Uterus (tissue), 4 donors: ENCODE data around the gene CHMP5. TPM values are rescaled to one million over a fixed set of nuclear protein-coding genes. Genes with fewer than 3 reads are reported as not detected.

ENCODE experiments used
- DNase-seq, 2 donors: peaks; one replicate each; pipeline ENCODE4 v3.0.0-alpha.2; 2019 to 2020
- H3K27ac ChIP-seq, 2 donors: fragments of 200-600 bp; sonication (generic); 1 replicate in 1 of 2; 2 replicates in 1 of 2; pipeline ENCODE4 v1.5.1; 2016 to 2018
- H3K27me3 ChIP-seq, 2 donors: fragments of 200-600 bp; sonication (generic); one replicate each; pipeline ENCODE4 v1.5.1; 2018 to 2019; ENCODE audit warnings: control low read depth in 1 of 2
- H3K36me3 ChIP-seq, 2 donors: fragments of 200-600 bp; sonication (generic); one replicate each; pipeline ENCODE4 v1.5.1; 2019; ENCODE audit warnings: control low read depth in 1 of 2
- H3K4me1 ChIP-seq, 2 donors: fragments of 200-600 bp; sonication (generic); one replicate each; pipeline ENCODE4 v1.5.1; 2018 to 2019; ENCODE audit warnings: control low read depth in 1 of 2
- H3K4me3 ChIP-seq, 2 donors: fragments of 200-600 bp; sonication (generic); 1 replicate in 1 of 2; 2 replicates in 1 of 2; pipeline ENCODE4 v1.5.1; 2018 to 2019; ENCODE audit warnings: mild to moderate bottlenecking in 1 of 2
- H3K9me3 ChIP-seq, 2 donors: fragments of 200-600 bp; sonication (generic); one replicate each; pipeline ENCODE4 v1.5.1; 2019; ENCODE audit warnings: control low read depth in 1 of 2
- POLR2A ChIP-seq, 2 donors: fragments of 450-650 bp; IDR thresholded peaks; one replicate each; pipeline ENCODE4 v1.6.1; 2016; ENCODE audit warnings: antibody characterized with exemption in 2 of 2, mild to moderate bottlenecking in 1 of 2, moderate library complexity in 1 of 2
- intact Hi-C: fragments of 100-400 bp; cut with DNase I; formaldehyde crosslinking; loops from one replicate; pipeline ENCODE4 v1.15.1; 2023; ENCODE audit warnings: low total_unique reads
- total RNA-seq, 4 donors: library from RNA; depleted of rRNA in 3 of 4; stranded (reverse); fragments of >200 nt in 3 of 4; gene quantifications; one replicate each; pipeline versions ENCODE4 v1.1.0 to v1.2.4, GENCODE V29; 2014 to 2023
- TF ChIP-seq, protein P1 (sequence below), 4 experiments: fragments of 200-600 bp in 2 of 4; fragments of 450-650 bp in 2 of 4; sonication (generic) in 2 of 4; IDR thresholded peaks; one replicate each; pipeline ENCODE4 v1.5.1; 2016 to 2019; ENCODE audit warnings: antibody characterized with exemption in 4 of 4, mild to moderate bottlenecking in 2 of 4, moderate library complexity in 1 of 4
- donor health status: DM: yes; HTN: yes; CAD: no.

CHMP5 gene
- total RNA-seq, 4 donors from 2014 or later = 53.5 to 91.7 (median 61.7) TPM

DNA sequence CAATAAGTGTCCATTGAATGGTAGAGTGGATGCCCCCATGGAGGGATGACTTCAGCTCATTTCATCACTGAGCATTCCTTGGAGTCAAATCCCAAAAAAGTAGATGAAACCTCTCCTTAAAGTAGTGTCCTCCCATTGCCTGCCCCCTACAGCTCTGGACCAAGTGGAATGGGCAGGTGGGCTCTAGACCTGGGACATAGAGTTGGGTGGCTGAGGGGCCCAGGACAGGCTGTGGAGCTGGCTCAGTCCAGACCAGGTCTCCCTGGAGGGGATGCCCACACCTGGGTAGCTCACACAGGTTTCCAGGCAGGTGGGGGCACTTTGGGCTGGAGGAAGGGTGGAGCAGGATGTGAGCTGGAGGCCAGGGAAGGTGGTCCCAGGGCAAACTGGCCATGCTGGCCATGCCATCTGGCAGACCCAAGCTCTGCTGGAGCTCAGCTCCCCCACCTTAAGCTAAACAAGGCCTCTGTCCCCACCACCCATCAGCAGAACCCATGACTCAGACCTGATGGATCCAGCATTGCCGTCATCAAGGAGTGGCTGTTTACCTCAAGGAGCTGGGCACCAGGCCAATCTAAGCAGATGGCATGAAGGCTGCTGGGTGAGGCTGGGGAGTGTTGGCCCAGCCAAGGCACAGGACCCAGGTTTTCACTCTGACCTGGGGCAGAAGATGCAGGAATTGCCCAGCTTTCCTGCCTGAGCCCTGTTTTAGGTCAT, 31.1 kb upstream of the CHMP5 start:
- TF ChIP-seq, protein P1, sequence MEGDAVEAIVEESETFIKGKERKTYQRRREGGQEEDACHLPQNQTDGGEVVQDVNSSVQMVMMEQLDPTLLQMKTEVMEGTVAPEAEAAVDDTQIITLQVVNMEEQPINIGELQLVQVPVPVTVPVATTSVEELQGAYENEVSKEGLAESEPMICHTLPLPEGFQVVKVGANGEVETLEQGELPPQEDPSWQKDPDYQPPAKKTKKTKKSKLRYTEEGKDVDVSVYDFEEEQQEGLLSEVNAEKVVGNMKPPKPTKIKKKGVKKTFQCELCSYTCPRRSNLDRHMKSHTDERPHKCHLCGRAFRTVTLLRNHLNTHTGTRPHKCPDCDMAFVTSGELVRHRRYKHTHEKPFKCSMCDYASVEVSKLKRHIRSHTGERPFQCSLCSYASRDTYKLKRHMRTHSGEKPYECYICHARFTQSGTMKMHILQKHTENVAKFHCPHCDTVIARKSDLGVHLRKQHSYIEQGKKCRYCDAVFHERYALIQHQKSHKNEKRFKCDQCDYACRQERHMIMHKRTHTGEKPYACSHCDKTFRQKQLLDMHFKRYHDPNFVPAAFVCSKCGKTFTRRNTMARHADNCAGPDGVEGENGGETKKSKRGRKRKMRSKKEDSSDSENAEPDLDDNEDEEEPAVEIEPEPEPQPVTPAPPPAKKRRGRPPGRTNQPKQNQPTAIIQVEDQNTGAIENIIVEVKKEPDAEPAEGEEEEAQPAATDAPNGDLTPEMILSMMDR (IDR thresholded peaks at IDR 0.05) = no peak
- TF ChIP-seq POLR2A (IDR thresholded peaks at IDR 0.05) = no peak
- Histone ChIP-seq H3K4me3 (no peak overlapping the region), H3K9me3 (no peaks in the 10 kb centered on the region), H3K36me3 (no peaks in the 10 kb centered on the region), H3K27ac (no peak overlapping the region), H3K27me3 (no peaks in the 10 kb centered on the region), H3K4me1 (no peaks in the 10 kb centered on the region)
- DNase-seq = no peak
- intact Hi-C loops = no loop called here

GRCh38 chr9:33234511-33235467, 30.1 kb upstream of the CHMP5 start:
- intact Hi-C loops = no loop called here

GRCh38 chr9:33236571-33236970, 28.3 kb upstream of the CHMP5 start:
- no peaks in the 10 kb centered on the region for H3K36me3 ChIP-seq
- no peak overlapping the region for H3K27ac ChIP-seq
- intact Hi-C loops = no loop called here
- DNase-seq = no peak
- H3K27me3 ChIP-seq = no peaks in the 10 kb centered on the region
- no peaks in the 10 kb centered on the region for H3K4me1 ChIP-seq
- H3K4me3 ChIP-seq = no peak overlapping the region
- TF ChIP-seq POLR2A (IDR thresholded peaks at IDR 0.05) = no peak
- TF ChIP-seq, protein P1 (IDR thresholded peaks at IDR 0.05) = no peak
- no peaks in the 10 kb centered on the region for H3K9me3 ChIP-seq

More at GRCh38 chr9:33234511-33235467, 30.1 kb upstream of the CHMP5 start:
- Histone ChIP-seq H3K4me3 (no peak overlapping the region), H3K36me3 (no peaks in the 10 kb centered on the region), H3K9me3 (no peaks in the 10 kb centered on the region), H3K27ac (no peak overlapping the region), H3K27me3 (no peaks in the 10 kb centered on the region), H3K4me1 (no peaks in the 10 kb centered on the region)
- TF ChIP-seq POLR2A (IDR thresholded peaks at IDR 0.05) = no peak
- TF ChIP-seq, protein P1 (IDR thresholded peaks at IDR 0.05) = no peak
- no peak for DNase-seq

DNA sequence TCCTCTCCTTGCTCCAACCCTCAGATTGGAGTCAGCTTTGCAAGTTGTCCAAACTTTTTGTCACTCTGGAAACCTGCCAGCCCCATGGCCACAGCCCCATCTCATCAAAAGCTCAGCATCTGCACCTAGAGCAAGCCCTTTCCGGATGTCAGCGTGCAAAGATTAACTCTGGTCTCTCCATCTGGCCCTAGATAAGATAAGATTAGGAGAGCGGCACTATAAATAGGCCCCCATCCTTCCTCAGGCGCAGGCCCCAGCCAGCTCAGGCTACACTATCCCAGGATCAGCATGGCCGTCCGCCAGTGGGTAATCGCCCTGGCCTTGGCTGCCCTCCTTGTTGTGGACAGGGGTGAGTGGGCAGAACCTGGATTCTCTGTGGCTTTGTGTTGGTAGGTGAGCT, 24.9 kb upstream of the CHMP5 start, which contains the start of gene SPINK4:
TSS of gene SPINK4 (plus strand) at position 247 of the 400 bp plus-strand sequence. CDS start at position 289, 42 bp downstream.
- Histone ChIP-seq H3K36me3 (no peaks in the 10 kb centered on the region), H3K27ac (no peak within 1 kb of the TSS), H3K4me3 (no peak within 1 kb of the TSS), H3K27me3 (no peaks in the 10 kb centered on the region), H3K4me1 (no peaks in the 10 kb centered on the region), H3K9me3 (no peaks in the 10 kb centered on the region)
- TF ChIP-seq, protein P1 (IDR thresholded peaks at IDR 0.05) = no peak
- no peak for TF ChIP-seq POLR2A (IDR thresholded peaks at IDR 0.05)
- intact Hi-C loops = no loop called here
- DNase-seq = no peak

- Histone ChIP-seq H3K36me3 (no peaks in the 10 kb centered on the region), H3K27me3 (no peaks in the 10 kb centered on the region), H3K27ac (no peak overlapping the region), H3K9me3 (no peaks in the 10 kb centered on the region), H3K4me3 (no peak overlapping the region), H3K4me1 (no peaks in the 10 kb centered on the region)
- intact Hi-C loops = no loop called here
- no peak for TF ChIP-seq POLR2A (IDR thresholded peaks at IDR 0.05)
- DNase-seq = no peak
Observed at GRCh38 chr9:33241298-33241697, 23.6 kb upstream of the CHMP5 start.
